SK-N-MC (cell line): ENCODE results near the gene FBXW11.

Experiments
- EZH2 ChIP-seq: fragments of 200-600 bp; sonication (generic); IDR thresholded peaks from one replicate; pipeline ENCODE4 v1.6.1; 2017; ENCODE audit warnings: antibody characterized with exemption
- FOXP2 ChIP-seq: optimal IDR thresholded peaks from 2 replicates; pipeline ENCODE3; 2011; ENCODE audit warnings: mild to moderate bottlenecking, moderate library complexity; ENCODE audit not compliant: insufficient read depth; ENCODE audit errors: extremely low read length, control extremely low read depth
- POLR2AphosphoS5 ChIP-seq: IDR thresholded peaks from 2 replicates; pipeline ENCODE4 v1.6.1; 2012; ENCODE audit warnings: mild to moderate bottlenecking, low read depth, low read length, borderline replicate concordance

DNA sequence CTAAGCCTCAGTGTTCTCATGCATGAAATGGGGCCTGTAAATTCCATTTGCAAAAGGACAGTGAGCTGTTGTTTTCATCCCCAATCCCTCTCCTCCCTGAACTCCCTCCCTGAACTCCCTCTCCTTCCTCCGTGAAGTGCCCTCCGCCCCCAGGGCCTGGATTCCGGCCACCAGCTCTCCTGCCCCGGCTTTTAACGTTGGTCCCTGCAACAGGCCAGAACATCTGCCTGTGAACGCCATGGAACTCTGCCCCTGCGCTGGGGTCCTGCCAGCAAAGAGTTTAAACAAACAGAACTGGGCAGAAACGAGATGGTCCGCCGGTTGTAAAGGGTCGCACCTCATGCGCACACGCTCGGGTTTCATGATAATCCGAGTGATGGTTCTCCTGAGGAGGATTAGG lies 158.4 kb downstream of the FBXW11 start:
- TF ChIP-seq POLR2AphosphoS5: no peak
- TF ChIP-seq EZH2: no peak
- TF ChIP-seq FOXP2: no peak
